BJ (cell line): ENCODE data around the gene DNM3. TPM values are rescaled to one million over a fixed set of nuclear protein-coding genes. Genes with fewer than 3 reads are reported as not detected.

Source experiments
- CTCF ChIA-PET: fragments of 350-600 bp; formaldehyde crosslinking; extraction: SDS; loops from one replicate; lab custom pipeline; 2021; ENCODE audit warnings: antibody characterized with exemption, inconsistent platforms; lab: Yijun Ruan, JAX
- POLR2A ChIA-PET: fragments of 300-600 bp; sonication (Branson Sonifier 250); formaldehyde crosslinking; extraction: SDS; loops from one replicate; lab custom pipeline; 2021; ENCODE audit warnings: antibody characterized with exemption; lab: Charles Lee
- DNase-seq: peaks from one replicate; pipeline ENCODE4 v3.0.0-alpha.2; 2011; ENCODE audit warnings: low read depth
- H3K27me3 ChIP-seq: 2 replicates; pipeline ENCODE4 v1.6.0; 2011; ENCODE audit warnings: low read length; ENCODE audit not compliant: control insufficient read depth, insufficient read depth
- H3K36me3 ChIP-seq: 2 replicates; pipeline ENCODE4 v1.5.1; 2011; ENCODE audit warnings: low read length; ENCODE audit not compliant: control insufficient read depth, insufficient read depth
- H3K4me3 ChIP-seq: 2 replicates; pipeline ENCODE4 v1.5.1; 2011; ENCODE audit warnings: low read depth, mild to moderate bottlenecking, control low read depth, low read length
- polyA plus RNA-seq: library from polyadenylated mRNA; depleted of rRNA; stranded (reverse); fragments of >200 nt; gene quantifications from 2 replicates; pipeline ENCODE4 v1.2.3, GENCODE V29; 2011
- TF ChIP-seq, protein P1 (sequence below): IDR thresholded peaks from 2 replicates; pipeline ENCODE4 v1.5.1; 2011; ENCODE audit warnings: low read depth, mild to moderate bottlenecking, control low read depth, inconsistent platforms, low read length, moderate library complexity; ENCODE audit not compliant: insufficient read depth

Gene DNM3
- polyA plus RNA-seq, 1 experiment: 0.26 TPM

DNA sequence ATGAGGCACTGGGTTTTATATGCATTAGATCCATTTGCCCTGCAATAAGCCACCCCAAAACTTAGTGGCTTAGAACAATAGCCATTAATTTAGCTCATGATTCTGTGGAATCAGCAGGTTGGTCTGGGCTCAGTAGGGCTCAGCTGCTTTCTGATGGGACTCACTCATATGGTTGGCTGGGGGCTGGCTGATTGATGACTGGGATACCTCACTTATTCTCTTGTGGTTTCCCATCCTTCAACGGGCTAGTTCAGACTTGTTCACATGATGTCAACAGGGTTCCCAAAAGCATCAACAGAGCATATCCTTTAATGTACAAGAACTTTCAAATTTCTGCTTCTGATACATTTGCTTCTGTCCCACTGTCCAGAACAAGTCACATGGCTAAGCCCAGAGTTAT lies 43.2 kb downstream of the DNM3 start:
- ChIA-PET POLR2A (no interaction called here), CTCF (interaction anchor here (0.6 kb wide), 1 partner anchor 14 kb away, joined by 3 read pairs; no protein-coding TSS in a partner anchor)
- TF ChIP-seq, protein P1, sequence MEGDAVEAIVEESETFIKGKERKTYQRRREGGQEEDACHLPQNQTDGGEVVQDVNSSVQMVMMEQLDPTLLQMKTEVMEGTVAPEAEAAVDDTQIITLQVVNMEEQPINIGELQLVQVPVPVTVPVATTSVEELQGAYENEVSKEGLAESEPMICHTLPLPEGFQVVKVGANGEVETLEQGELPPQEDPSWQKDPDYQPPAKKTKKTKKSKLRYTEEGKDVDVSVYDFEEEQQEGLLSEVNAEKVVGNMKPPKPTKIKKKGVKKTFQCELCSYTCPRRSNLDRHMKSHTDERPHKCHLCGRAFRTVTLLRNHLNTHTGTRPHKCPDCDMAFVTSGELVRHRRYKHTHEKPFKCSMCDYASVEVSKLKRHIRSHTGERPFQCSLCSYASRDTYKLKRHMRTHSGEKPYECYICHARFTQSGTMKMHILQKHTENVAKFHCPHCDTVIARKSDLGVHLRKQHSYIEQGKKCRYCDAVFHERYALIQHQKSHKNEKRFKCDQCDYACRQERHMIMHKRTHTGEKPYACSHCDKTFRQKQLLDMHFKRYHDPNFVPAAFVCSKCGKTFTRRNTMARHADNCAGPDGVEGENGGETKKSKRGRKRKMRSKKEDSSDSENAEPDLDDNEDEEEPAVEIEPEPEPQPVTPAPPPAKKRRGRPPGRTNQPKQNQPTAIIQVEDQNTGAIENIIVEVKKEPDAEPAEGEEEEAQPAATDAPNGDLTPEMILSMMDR: no peak
- no peaks in the 10 kb centered on the region for H3K27me3 ChIP-seq
- no peak for DNase-seq
- no peaks in the 10 kb centered on the region for H3K36me3 ChIP-seq
- H3K4me3 ChIP-seq: no peak overlapping the region

DNA sequence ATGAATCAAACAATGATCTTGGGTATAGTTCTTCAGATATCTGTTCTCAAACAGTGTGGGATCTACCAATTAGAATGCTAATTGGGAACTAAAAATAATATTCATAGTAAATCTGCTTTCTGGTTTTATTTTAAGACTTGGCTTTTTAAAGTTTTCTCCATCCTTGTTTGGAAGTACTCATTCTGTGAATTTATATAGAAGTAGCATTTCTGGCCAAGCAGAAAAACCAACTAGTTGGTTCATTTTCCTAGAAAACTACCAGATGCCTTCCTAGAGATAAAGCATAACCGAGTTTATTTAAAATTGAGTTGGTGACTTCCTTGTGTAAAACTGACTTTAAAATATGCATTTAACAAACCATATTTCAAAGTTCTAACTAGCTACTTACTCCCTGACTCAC lies 48.8 kb downstream of the DNM3 start:
- CTCF ChIA-PET: no interaction called here
- TF ChIP-seq, protein P1: no peak
- no peaks in the 10 kb centered on the region for H3K27me3 ChIP-seq
- POLR2A ChIA-PET: no interaction called here
- H3K4me3 ChIP-seq: no peak overlapping the region
- DNase-seq: no peak
- H3K36me3 ChIP-seq: no peaks in the 10 kb centered on the region

DNA sequence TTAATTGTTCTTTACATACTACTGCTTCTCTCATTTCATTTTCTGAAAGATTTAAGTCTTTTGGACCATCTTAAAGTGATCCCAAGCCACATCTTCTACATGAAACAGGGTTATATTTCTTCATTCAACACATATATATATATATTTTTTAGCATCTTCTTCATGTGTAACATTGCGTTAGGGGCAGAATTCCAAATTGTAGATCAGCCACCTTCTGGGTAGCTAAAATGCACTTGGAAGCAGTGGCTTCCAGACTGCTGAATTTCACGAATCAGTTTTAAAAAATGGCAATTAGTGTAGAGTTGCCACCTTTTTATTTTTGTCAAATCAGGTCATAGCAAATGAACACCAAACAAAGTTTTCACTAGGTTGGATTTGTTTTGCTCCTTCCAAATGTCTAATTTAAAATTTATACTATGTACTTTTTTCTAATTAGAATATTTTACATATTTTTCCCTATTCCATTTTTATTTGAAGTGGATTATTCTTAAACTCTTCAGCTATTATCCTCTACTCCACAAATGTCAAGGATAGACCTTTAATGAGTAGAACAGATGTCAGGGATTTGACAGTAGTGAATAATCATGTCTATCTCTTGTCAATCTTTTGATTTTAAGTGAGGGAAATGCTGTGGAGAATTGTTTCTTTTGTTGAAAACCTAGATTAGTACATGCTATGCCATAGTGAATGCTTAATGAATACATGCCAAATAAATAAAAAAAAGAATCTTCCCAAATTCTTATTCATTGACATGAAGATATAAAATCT lies 55.8 kb downstream of the DNM3 start:
- POLR2A ChIA-PET: interaction anchor here (0.5 kb wide), 1 partner anchor 374 kb away, joined by 3 read pairs; no protein-coding TSS in a partner anchor
- DNase-seq: no peak
- no peak overlapping the region for H3K4me3 ChIP-seq
- H3K36me3 ChIP-seq: no peaks in the 10 kb centered on the region
- H3K27me3 ChIP-seq: no peaks in the 10 kb centered on the region
- CTCF ChIA-PET: no interaction called here
- TF ChIP-seq, protein P1: no peak

DNA sequence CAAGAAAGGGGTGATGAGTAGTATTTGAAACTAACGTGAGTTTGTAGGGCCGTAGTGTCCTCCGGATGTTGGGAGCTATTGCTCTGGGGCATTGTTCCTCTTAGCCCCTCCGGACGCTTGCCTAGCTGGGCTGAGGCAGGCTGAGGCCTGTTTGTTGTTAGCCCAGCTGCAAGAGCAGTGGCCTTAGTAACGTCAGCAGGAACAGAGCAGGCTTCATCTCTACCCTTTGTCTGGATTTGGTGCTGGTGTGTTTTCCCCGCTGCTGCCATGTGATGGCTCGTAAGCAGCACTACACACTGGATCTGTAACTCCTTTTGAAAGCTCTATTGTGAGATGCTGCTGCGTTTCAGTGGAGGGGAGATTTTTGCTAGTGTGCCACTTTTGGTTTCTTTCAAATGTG lies 57.6 kb downstream of the DNM3 start:
- ChIA-PET CTCF (no interaction called here), POLR2A (no interaction called here)
- Histone ChIP-seq H3K36me3 (no peaks in the 10 kb centered on the region), H3K27me3 (no peaks in the 10 kb centered on the region), H3K4me3 (no peak overlapping the region)
- no peak for DNase-seq
- TF ChIP-seq, protein P1: no peak

DNA sequence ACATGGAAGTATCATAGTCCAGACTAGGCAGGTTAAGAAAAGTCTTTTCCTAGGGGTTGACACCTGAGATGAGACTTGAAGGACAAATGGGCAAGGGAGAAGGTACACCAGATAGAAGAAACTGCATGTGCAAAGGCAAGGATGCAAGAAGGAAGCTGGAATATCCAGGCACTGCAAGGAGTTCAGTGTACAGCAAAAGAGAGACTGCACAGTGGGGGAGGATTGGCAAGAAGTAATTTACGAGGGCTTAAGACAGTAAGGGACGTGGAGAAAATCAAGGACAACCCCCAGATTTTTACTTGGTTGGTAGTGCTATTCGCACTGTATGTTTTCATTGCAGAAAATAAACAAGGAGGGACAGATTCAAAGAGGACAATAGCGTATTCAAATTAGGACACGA lies 58.5 kb downstream of the DNM3 start:
- no peaks in the 10 kb centered on the region for H3K36me3 ChIP-seq
- CTCF ChIA-PET: no interaction called here
- POLR2A ChIA-PET: no interaction called here
- DNase-seq: no peak
- no peak overlapping the region for H3K4me3 ChIP-seq
- H3K27me3 ChIP-seq: no peaks in the 10 kb centered on the region
- TF ChIP-seq, protein P1: no peak
